Right lobe of liver (tissue), 4 donors: ENCODE data around the gene ZNF816.

Experiments
- CTCF ChIP-seq, 4 donors: fragments of 200-600 bp in 3 of 4; fragments of 450-650 bp in 1 of 4; IDR thresholded peaks; one replicate each; pipeline versions ENCODE4 v1.5.1 to v1.8.0; 2016 to 2022; ENCODE audit warnings: antibody characterized with exemption in 4 of 4, mild to moderate bottlenecking in 2 of 4
- POLR2A ChIP-seq: fragments of 450-650 bp; IDR thresholded peaks from one replicate; pipeline ENCODE4 v1.6.1; 2017; ENCODE audit warnings: antibody characterized with exemption, mild to moderate bottlenecking
- donor health status: DM: no; HTN: no; CAD: no.
- donor health status: DM: no; HTN: no; CAD: no.
- donor health status: DM: no; HTN: yes; CAD: no.

- no peak for TF ChIP-seq CTCF (IDR thresholded peaks at IDR 0.05)
- no peak for TF ChIP-seq POLR2A
Observed at GRCh38 chr19:52936954-52937325, 25.7 kb downstream of the ZNF816 start.
